ENCODE measurements around the gene BICRA. TPM values are rescaled to one million over a fixed set of nuclear protein-coding genes. Genes with fewer than 3 reads are reported as not detected.
A peak's percentile ranks its signal among the peaks of the same experiment; 100 is the strongest.

Gene BICRA
- total and polyA plus RNA-seq, 4 donors: 2.7 to 24.4 (median 11.9) TPM

GRCh38 chr19:47600246-47601179, 8.4 kb upstream of the BICRA start:
- Histone ChIP-seq H3K4me1 (ENCODE audit: control insufficient read depth, insufficient read depth, low read length) (peaks cover 25% of the 10 kb centered on the region), H3K27ac (ENCODE audit: low read depth, low read length) (peak overlapping the region; percentile 88)
- WGBS (ENCODE audit: insufficient coverage): 3% methylated on average over 61 of the region's 77 CpGs

GRCh38 chr19:47601180-47601904, 7.6 kb upstream of the BICRA start:
- H3K4me1 ChIP-seq (ENCODE audit: control insufficient read depth, insufficient read depth, low read length): peaks cover 25% of the 10 kb centered on the region
- H3K27me3 ChIP-seq (ENCODE audit: control insufficient read depth, insufficient read depth, low read length): no peaks in the 10 kb centered on the region
- 83% methylated on average over 16 of the region's 17 CpGs for WGBS (ENCODE audit: insufficient coverage)
- H3K4me3 ChIP-seq (ENCODE audit: low read depth, low read length): peak overlapping the region; percentile 68
- no peak for DNase-seq (ENCODE audit: low read depth in 4 of 6, low spot score in 6 of 6)
- no peak overlapping the region for H3K27ac ChIP-seq (ENCODE audit: low read depth, low read length)
- no peaks in the 10 kb centered on the region for H3K36me3 ChIP-seq (ENCODE audit: control insufficient read depth, insufficient read depth, low read length)
- no peaks in the 10 kb centered on the region for H3K9me3 ChIP-seq (ENCODE audit: control insufficient read depth, insufficient read depth, low read length)

More at GRCh38 chr19:47600246-47601179, 8.4 kb upstream of the BICRA start:
- H3K27me3 ChIP-seq (ENCODE audit: control insufficient read depth, insufficient read depth, low read length): no peaks in the 10 kb centered on the region
- peak overlapping the region; percentile 68 for H3K4me3 ChIP-seq (ENCODE audit: low read depth, low read length)
- H3K9me3 ChIP-seq (ENCODE audit: control insufficient read depth, insufficient read depth, low read length): no peaks in the 10 kb centered on the region
- peak; percentile 95 to 100 (median 98) for DNase-seq (ENCODE audit: low read depth in 4 of 6, low spot score in 6 of 6)
- H3K36me3 ChIP-seq (ENCODE audit: control insufficient read depth, insufficient read depth, low read length): no peaks in the 10 kb centered on the region

DNA sequence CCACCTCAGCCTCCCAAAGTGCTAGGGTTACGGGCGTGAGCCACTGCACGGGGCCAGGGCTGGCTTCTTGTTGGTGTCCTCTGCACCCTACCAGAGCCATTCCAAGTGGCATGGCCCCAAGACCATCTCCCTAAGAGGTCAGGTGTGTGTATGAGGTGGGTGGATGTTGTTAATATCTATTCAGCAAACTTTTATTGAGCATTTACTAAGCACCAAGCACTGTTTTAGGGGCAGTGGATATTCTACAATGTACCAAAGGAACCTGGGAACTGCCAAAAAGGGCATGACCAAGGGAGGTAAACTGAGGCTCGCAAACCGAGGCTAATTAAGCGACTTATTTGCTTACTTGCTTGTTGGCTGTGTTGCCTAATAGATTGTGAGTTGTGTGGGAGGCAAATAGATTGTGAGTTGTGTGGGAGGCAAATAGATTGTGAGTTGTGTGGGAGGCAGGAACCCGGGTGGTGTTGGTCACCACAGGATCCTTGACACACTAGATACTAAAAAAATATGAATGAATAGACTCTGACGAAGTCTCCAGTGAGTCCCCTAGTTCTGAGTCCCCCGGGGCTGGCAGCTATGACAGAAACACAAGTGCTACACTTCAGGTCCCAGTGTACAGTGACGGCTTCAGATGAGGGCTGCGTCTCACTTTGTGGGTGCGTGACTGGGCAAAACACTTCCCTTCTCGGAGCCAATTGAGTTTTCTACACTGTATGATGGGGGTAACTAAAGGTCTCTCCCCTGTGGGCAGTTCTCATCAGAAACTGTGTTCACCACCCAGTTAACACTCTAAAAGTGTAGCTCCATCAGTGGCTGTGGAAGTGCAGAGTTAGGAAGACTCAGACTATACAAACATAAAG, 5.0 kb upstream of the BICRA start:
- Histone ChIP-seq H3K27me3 (ENCODE audit: control insufficient read depth, insufficient read depth, low read length) (no peaks in the 10 kb centered on the region), H3K4me1 (ENCODE audit: control insufficient read depth, insufficient read depth, low read length) (peaks cover 27% of the 10 kb centered on the region), H3K36me3 (ENCODE audit: control insufficient read depth, insufficient read depth, low read length) (no peaks in the 10 kb centered on the region), H3K4me3 (ENCODE audit: low read depth, low read length) (no peak overlapping the region), H3K9me3 (ENCODE audit: control insufficient read depth, insufficient read depth, low read length) (no peaks in the 10 kb centered on the region), H3K27ac (ENCODE audit: low read depth, low read length) (no peak overlapping the region)
- WGBS (ENCODE audit: insufficient coverage): 86% methylated on average over 7 of the region's 13 CpGs
- no peak for DNase-seq (ENCODE audit: low read depth in 4 of 6, low spot score in 6 of 6)

GRCh38 chr19:47607564-47608073, 1.3 kb upstream of the BICRA start:
- WGBS (ENCODE audit: insufficient coverage): 22% methylated on average over 11 of the region's 21 CpGs
- Histone ChIP-seq H3K4me1 (ENCODE audit: control insufficient read depth, insufficient read depth, low read length) (peaks cover 32% of the 10 kb centered on the region), H3K27ac (ENCODE audit: low read depth, low read length) (peak overlapping the region; percentile 86), H3K4me3 (ENCODE audit: low read depth, low read length) (peak overlapping the region; percentile 81), H3K36me3 (ENCODE audit: control insufficient read depth, insufficient read depth, low read length) (peaks cover 10% of the 10 kb centered on the region), H3K27me3 (ENCODE audit: control insufficient read depth, insufficient read depth, low read length) (no peaks in the 10 kb centered on the region), H3K9me3 (ENCODE audit: control insufficient read depth, insufficient read depth, low read length) (no peaks in the 10 kb centered on the region)
- DNase-seq (ENCODE audit: low read depth in 4 of 6, low spot score in 6 of 6): no peak

GRCh38 chr19:47608074-47608918, 638 bp upstream of the BICRA start:
- H3K27me3 ChIP-seq (ENCODE audit: control insufficient read depth, insufficient read depth, low read length): no peaks in the 10 kb centered on the region
- peaks cover 10% of the 10 kb centered on the region for H3K36me3 ChIP-seq (ENCODE audit: control insufficient read depth, insufficient read depth, low read length)
- no peaks in the 10 kb centered on the region for H3K9me3 ChIP-seq (ENCODE audit: control insufficient read depth, insufficient read depth, low read length)
- peak overlapping the region; percentile 81 for H3K4me3 ChIP-seq (ENCODE audit: low read depth, low read length)
- peaks cover 39% of the 10 kb centered on the region for H3K4me1 ChIP-seq (ENCODE audit: control insufficient read depth, insufficient read depth, low read length)
- H3K27ac ChIP-seq (ENCODE audit: low read depth, low read length): peak overlapping the region; percentile 86
- peak in 5 of 6 donors; percentile 91 to 99 (median 96) for DNase-seq (ENCODE audit: low read depth in 4 of 6, low spot score in 6 of 6)
- WGBS (ENCODE audit: insufficient coverage): 0% methylated on average over 83 of the region's 94 CpGs

DNA sequence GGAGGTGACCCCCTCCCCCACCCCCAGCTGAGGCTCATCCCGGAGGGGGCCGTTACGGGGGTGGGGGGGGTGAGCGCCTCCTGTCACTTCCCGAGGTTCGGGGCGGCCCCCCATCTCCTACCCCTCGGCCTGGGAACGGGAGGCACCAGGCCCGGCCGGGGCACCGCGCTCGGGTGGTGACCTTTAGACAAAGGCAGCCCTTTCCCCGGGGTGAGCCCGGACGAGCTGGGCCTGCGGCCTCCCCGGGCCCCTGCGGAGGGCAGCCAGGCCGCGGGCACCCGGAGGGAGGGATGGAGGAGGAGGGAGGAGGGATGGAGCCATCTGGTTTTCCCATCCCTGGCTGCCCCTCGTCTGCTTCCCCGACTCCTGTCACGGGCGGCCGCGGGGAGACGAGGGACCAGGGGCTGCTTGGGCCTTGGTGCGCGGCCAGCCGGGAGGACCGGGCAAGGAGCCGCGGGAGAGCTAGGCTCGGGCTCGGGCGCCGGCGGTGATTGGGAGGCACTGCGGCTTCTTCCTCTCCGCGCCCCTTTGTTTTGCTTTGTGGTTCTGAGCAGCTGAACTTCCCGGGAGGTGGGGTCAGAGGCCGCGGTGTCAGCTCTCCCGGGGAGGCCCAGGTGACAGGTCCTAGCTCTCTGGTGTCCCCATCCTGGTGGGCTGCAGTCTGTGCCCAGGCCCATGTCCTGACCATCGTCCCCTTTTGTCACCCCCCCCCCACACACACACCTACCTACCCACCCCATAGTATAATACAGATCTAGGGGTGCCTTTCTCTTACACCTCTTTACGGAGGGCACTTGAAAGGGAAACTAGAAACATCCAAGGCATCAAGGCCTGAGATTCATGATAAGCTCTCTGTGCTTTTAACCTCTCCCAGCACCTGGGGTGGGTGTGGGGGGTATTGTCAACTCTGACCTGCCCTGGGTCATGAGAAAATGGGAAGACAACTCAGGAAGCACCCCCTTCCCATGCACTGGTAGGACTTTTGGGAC, 1.3 kb downstream of the BICRA start:
- Histone ChIP-seq H3K9me3 (ENCODE audit: control insufficient read depth, insufficient read depth, low read length) (no peaks in the 10 kb centered on the region), H3K36me3 (ENCODE audit: control insufficient read depth, insufficient read depth, low read length) (peaks cover 14% of the 10 kb centered on the region), H3K27me3 (ENCODE audit: control insufficient read depth, insufficient read depth, low read length) (no peaks in the 10 kb centered on the region), H3K4me1 (ENCODE audit: control insufficient read depth, insufficient read depth, low read length) (peaks cover 48% of the 10 kb centered on the region), H3K27ac (ENCODE audit: low read depth, low read length) (peak overlapping the region; percentile 94), H3K4me3 (ENCODE audit: low read depth, low read length) (peak overlapping the region; percentile 78)
- under 1% methylated on average over 45 of the region's 50 CpGs for whole genome bisulfite sequencing (ENCODE audit: insufficient coverage)
- DNase-seq (ENCODE audit: low read depth in 4 of 6, low spot score in 6 of 6): peak in 2 of 6 donors; percentile 56 to 65

GRCh38 chr19:47610902-47611301, 2.0 kb downstream of the BICRA start:
- DNase-seq (ENCODE audit: low read depth in 4 of 6, low spot score in 6 of 6): no peak
- Histone ChIP-seq H3K27me3 (ENCODE audit: control insufficient read depth, insufficient read depth, low read length) (no peaks in the 10 kb centered on the region), H3K4me1 (ENCODE audit: control insufficient read depth, insufficient read depth, low read length) (peaks cover 55% of the 10 kb centered on the region), H3K9me3 (ENCODE audit: control insufficient read depth, insufficient read depth, low read length) (no peaks in the 10 kb centered on the region), H3K36me3 (ENCODE audit: control insufficient read depth, insufficient read depth, low read length) (peaks cover 16% of the 10 kb centered on the region), H3K27ac (ENCODE audit: low read depth, low read length) (peak overlapping the region; percentile 25), H3K4me3 (ENCODE audit: low read depth, low read length) (peak overlapping the region; percentile 78)
- WGBS (ENCODE audit: insufficient coverage): 78% methylated on average over 5 of the region's 7 CpGs
